ENCODE results near the gene THAP4. TPM values are rescaled to one million over a fixed set of nuclear protein-coding genes. Genes with fewer than 3 reads are reported as not detected.

The THAP4 gene
- total and polyA plus RNA-seq, 8 donors: 22.4 to 42.9 (median 27.1) TPM

DNA sequence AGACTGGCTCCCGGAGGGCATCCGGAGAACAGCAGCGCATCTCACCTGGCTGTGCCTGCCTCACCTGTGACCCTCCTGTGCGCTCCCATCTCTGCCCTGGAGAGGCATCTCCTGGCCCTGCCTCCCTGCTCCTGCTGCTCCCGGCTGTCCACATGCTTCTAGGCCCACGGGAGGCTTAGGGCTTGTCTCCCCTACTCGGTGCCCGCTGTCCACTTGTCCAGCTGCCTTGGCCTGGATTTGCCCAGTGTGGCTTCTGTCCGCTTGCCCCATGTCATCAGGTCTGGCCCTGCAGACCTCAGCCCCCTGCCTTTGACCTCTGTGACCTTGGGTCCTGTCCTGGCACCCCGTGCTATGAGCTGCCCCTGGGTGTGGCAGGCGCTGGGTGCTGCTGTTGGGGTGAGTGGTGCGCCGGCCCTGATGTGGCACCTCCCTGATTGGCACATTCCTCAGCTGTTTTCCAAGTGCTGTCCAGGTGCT is 73.9 kb downstream of the THAP4 start:
- Histone ChIP-seq H3K4me3 (no peak overlapping the region), H3K9me3 (no peaks in the 10 kb centered on the region), H3K36me3 (no peaks in the 10 kb centered on the region), H3K27ac (no peak overlapping the region), H3K27me3 (no peaks in the 10 kb centered on the region), H3K4me1 (peaks cover 0 to 10% (median 8%) of the 10 kb centered on the region in 3 donors)
- 88 to 89% methylated on average over 13 of the region's 13 CpGs for WGBS, 2 donors
- intact Hi-C loops (cut with DNase I): no loop called here
- DNase-seq: peak in 1 of 6 donors; percentile 60
- no peak for FAIRE-seq
- ATAC-seq: no peak
- TF ChIP-seq, protein P1, sequence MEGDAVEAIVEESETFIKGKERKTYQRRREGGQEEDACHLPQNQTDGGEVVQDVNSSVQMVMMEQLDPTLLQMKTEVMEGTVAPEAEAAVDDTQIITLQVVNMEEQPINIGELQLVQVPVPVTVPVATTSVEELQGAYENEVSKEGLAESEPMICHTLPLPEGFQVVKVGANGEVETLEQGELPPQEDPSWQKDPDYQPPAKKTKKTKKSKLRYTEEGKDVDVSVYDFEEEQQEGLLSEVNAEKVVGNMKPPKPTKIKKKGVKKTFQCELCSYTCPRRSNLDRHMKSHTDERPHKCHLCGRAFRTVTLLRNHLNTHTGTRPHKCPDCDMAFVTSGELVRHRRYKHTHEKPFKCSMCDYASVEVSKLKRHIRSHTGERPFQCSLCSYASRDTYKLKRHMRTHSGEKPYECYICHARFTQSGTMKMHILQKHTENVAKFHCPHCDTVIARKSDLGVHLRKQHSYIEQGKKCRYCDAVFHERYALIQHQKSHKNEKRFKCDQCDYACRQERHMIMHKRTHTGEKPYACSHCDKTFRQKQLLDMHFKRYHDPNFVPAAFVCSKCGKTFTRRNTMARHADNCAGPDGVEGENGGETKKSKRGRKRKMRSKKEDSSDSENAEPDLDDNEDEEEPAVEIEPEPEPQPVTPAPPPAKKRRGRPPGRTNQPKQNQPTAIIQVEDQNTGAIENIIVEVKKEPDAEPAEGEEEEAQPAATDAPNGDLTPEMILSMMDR (IDR thresholded peaks at IDR 0.05): no peak

DNA sequence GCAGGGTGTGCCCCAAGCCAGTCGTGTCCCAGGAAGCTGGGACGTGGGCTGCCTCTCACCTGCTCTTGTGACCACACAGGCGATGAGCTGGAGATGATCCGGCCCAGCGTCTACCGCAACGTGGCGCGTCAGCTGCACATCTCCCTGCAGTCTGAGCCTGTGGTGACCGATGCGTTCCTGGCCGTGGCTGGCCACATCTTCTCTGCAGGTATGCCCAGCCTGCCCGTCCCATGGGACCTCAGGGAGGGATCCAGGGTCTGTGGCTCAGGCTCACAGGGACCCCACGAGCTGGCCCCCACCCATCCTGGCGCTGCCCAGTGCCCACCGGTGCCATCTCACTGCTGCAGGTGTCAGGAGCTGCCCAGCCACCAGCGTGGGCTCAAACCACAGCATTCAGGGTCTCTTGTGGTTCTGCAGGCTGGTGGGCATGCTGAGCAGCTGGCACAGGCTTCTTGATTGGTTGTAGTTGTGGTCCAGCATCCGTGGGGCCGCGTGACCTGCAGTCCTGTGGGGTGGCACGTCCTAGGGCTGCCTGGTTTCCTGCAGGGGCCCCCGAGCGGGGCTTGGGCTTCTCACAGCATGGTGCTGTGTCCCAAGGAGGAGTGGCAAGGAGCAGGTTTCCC is 74.6 kb downstream of the THAP4 start:
- no peaks in the 10 kb centered on the region for H3K27me3 ChIP-seq
- intact Hi-C loops (cut with DNase I): no loop called here
- H3K4me3 ChIP-seq: no peak overlapping the region
- no peaks in the 10 kb centered on the region for H3K36me3 ChIP-seq
- WGBS, 2 donors: 91% methylated on average over 23 of the region's 23 CpGs
- DNase-seq (peak in 1 of 6 donors; percentile 75), ATAC-seq (no peak), FAIRE-seq (no peak)
- H3K4me1 ChIP-seq: peaks cover 0 to 10% (median 8%) of the 10 kb centered on the region in 3 donors
- TF ChIP-seq, protein P1 (IDR thresholded peaks at IDR 0.05): no peak
- no peak overlapping the region for H3K27ac ChIP-seq
- no peaks in the 10 kb centered on the region for H3K9me3 ChIP-seq

DNA sequence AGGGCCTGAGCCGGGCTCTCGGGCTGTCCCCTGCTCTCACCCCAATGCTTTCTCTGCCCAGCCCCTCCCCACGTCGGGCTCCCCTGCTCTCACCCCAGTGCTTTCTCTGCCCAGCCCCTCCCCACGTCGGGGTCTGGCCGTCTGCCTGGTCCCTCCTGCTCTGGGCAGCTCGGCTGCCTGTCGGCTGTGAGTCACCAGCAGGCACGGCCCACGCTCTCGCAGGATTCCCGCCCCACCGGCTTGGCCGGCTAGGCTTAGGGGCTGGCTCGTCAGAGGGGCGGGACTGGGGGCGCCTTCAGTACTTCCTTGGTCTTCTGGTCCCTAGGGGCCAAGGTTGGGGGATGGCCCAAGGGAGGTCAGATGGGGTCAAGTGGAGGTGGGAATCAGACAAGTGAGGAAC is 75.1 kb downstream of the THAP4 start:
- no peaks in the 10 kb centered on the region for H3K27me3 ChIP-seq
- intact Hi-C loops (cut with DNase I): no loop called here
- H3K27ac ChIP-seq: no peak overlapping the region
- no peaks in the 10 kb centered on the region for H3K9me3 ChIP-seq
- ATAC-seq: peak in 3 of 4 donors; percentile 16 to 56 (median 35)
- DNase-seq: peak; percentile 45 to 84 (median 72)
- no peak for FAIRE-seq
- H3K4me1 ChIP-seq: peaks cover 0 to 10% (median 8%) of the 10 kb centered on the region in 3 donors
- no peak overlapping the region for H3K4me3 ChIP-seq
- 43 to 44% methylated on average over 12 to 18 of the region's 18 CpGs for WGBS, 2 donors
- no peaks in the 10 kb centered on the region for H3K36me3 ChIP-seq
- TF ChIP-seq, protein P1 (IDR thresholded peaks at IDR 0.05): no peak

DNA sequence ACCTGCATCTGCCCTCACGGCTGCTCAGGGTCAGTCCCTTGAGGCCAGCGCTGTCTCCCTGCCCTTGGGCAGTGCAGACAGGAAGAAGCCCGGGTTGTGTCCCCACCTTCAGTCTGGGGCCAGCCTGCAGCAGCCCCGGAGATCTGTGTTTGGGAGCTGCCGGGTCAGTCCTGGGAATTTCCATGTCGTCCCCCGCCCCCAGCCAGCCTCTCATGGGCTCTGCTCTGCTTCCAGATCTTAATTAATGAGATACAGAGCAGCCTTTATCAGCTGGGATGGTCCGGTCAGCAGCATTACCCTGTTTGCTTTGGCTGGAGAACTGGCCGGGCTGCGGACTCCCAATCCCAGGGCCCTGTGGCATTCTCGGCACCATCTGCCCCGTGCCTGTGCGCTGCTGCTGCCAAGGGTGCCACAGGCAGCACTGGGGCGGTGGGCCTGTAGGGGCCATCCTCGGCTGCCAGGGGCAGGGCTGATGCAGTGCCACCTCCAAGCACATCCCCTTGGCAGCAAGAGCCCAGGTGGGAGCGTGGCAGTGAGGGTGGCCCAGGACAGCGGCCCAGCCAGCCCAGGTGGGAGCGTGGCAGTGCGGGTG is 76.0 kb downstream of the THAP4 start:
- WGBS, 2 donors: 42 to 63% methylated on average over 18 to 19 of the region's 19 CpGs
- Histone ChIP-seq H3K9me3 (no peaks in the 10 kb centered on the region), H3K36me3 (no peaks in the 10 kb centered on the region), H3K27me3 (no peaks in the 10 kb centered on the region), H3K4me3 (peak overlapping the region in 1 of 4 donors; percentile 82), H3K4me1 (peaks cover 0 to 10% (median 8%) of the 10 kb centered on the region in 3 donors), H3K27ac (peak overlapping the region in 1 of 4 donors; percentile 67)
- intact Hi-C loops (cut with DNase I): no loop called here
- ATAC-seq (peak in 2 of 4 donors; percentile 10 to 40), DNase-seq (peak in 2 of 6 donors; percentile 55 to 73), FAIRE-seq (no peak)
- TF ChIP-seq, protein P1 (IDR thresholded peaks at IDR 0.05): no peak
